Endothelial cell of hepatic sinusoid (primary cell): ENCODE measurements around the gene GPR160.
"Not testable (repeated sequence)": the region's sequence is repeated elsewhere in the genome, so short reads cannot be mapped to it uniquely, and the experiment has no call there.

Experiments used
- in situ Hi-C: cut with HindIII; loops from 2 replicates; pipeline ENCODE4 v1.10.0; 2017; ENCODE audit warnings: low sequenced_read_pairs

Gene GPR160, protein sequence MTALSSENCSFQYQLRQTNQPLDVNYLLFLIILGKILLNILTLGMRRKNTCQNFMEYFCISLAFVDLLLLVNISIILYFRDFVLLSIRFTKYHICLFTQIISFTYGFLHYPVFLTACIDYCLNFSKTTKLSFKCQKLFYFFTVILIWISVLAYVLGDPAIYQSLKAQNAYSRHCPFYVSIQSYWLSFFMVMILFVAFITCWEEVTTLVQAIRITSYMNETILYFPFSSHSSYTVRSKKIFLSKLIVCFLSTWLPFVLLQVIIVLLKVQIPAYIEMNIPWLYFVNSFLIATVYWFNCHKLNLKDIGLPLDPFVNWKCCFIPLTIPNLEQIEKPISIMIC

GRCh38 chr3:170037463-170038433 lies at the start of gene GPR160:
GPR160 (plus strand) TSS chr3:170037995; CDS start chr3:170083973, 45,978 bp downstream.
- in situ Hi-C loops: no loop called here

GRCh38 chr3:169990431-169990830 lies 47.4 kb upstream of the GPR160 start:
- in situ Hi-C loops: no loop called here

DNA sequence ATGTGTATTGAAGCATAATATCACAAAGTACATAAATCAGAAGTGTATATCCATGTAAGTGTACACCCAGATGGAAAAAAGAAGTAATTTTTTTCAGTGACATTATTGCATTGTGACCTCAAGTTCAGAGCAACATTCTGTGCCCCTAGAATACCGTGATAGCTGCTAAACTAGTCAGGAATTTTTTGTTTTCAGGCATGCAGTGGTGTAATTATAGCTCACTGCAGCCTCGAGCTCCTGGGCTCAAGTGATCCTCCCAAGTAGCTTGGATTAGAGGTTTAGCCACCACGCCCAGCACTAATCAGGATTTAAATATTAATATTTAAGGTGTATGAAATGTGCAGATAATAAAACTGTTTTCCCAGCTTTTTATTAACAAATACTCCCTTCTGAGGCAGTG lies 45.6 kb upstream of the GPR160 start:
- in situ Hi-C loops: no loop called here

GRCh38 chr3:169992781-169993180 lies 45.0 kb upstream of the GPR160 start:
- in situ Hi-C loops: no loop called here

DNA sequence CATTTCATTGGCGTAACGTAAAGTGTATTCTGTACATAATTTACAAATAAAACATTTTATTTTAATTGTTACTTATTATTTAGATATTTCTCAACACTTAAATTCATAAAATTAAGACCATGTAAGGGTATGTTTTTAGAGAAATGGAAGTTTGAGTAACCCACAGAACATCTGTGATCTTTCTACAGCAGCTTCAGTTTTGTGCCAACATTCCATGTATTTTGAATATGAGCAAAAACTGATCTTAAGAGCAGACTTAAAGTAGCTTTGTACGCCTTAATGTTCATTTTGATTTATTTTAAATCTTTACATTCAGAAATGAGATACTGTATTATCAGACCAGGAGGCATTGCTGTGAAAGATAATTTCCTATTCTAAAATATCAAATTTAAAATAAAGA lies 44.0 kb upstream of the GPR160 start:
- in situ Hi-C loops: no loop called here

DNA sequence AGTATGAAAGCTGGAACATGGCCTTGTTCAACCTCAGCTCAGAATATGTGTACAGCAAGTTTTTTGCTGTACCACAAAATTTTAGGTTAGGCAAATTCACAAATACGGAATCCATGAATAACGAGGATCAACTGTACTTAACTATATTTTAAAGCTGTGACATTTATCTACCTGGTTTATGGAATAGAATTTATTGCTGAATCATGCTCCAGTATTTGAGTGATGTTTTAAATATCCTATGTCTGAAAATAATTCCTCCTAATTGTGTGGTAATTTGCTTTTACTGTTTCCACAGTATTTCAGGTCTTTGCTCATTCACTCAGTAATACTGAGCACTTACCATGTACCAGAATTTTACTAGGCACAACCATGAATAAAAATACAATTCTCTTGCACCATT lies 41.7 kb upstream of the GPR160 start:
- in situ Hi-C loops: no loop called here

DNA sequence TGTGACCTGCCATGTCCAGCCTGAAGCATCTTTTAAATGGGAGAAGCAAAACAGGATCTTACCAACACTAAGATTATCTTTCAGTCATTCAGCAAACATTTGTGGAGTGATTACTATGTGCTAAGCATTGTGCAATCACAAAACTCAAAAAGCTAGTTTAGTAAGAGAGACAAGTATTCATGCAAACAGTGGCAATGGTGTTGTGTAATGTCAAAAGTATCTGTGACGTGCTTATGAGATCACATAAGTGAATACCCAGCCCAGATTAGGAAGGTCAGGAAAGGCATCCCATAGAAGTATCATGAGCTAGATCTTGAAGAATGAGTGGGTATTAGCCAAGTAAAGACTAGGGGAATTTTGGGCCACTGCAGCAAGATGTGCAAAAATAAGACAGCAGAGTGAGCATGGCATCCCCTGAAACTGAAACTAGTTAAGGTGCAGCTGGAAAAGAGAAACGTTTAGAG lies 39.1 kb upstream of the GPR160 start:
- in situ Hi-C loops: no loop called here

DNA sequence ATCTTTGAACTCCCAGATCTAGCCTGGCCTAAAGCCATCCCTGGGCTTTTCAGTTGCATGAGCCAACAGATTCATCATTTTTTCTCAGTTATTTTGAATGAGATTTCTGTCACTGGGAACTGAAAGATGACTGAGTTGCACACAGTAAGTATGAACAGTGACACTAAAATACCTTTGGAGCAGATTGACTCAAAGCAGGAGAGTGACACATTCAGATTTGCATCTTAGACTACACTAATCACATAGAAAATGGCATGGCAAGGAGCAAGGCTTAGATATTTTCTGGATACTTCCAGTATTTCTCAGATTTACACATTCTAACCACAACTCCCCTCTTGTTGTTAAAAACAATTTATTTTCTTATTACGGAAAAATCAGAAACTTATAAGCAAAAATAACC lies 38.4 kb upstream of the GPR160 start:
- in situ Hi-C loops: no loop called here

DNA sequence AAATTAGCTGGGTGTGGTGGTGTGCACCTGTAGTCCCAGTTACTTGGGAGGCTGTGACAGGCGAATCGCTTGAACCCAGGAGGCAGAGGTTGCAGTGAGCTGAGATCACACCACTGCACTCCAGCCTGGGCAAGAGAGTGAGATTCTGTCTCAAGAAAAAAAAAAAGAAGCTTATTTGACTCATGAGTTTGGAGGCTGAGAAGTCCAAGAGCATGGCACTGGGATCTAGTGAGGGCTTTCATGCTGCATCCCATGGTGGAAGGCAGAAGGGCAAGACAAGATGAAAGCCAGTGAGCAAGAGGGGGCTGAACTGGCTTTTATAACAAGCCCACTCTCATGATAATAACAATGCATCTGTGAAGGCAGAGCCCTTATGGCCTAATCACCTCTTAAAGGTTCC lies 37.7 kb upstream of the GPR160 start:
- in situ Hi-C loops: no loop called here

GRCh38 chr3:170002231-170002630 lies 35.6 kb upstream of the GPR160 start:
- in situ Hi-C loops: no loop called here

GRCh38 chr3:170002879-170003278 lies 34.9 kb upstream of the GPR160 start:
- in situ Hi-C loops: no loop called here

GRCh38 chr3:170003881-170004356 lies 33.9 kb upstream of the GPR160 start:
- in situ Hi-C loops: no loop called here

- in situ Hi-C loops: no loop called here
Measured at GRCh38 chr3:170007031-170007663, 30.6 kb upstream of the GPR160 start.

GRCh38 chr3:170010498-170010897 lies 27.3 kb upstream of the GPR160 start:
- in situ Hi-C loops: no loop called here

GRCh38 chr3:170012683-170013400 lies 25.0 kb upstream of the GPR160 start:
- in situ Hi-C loops: no loop called here

- in situ Hi-C loops: no loop called here
Measured at GRCh38 chr3:170016057-170016456, 21.7 kb upstream of the GPR160 start.

GRCh38 chr3:170019306-170019705 lies 18.5 kb upstream of the GPR160 start:
- in situ Hi-C loops: not testable (repeated sequence)

DNA sequence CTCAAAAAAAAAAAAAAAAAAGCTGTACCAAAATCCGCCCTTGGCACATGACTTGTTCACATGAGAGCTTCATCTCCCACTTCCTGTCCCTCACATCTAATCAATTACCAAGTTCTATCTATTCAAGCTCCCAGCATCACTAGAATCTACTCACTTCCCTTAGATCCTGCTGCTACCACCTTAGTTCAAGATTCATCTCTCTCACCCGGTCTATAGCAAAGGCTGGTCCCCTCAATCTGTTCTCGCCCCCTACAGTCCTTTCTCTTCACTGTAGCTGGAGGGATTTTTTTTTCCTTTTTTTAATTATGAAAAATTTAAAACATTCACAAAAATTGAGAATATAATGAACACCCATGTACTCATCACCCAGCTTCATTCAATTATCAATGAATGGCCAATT lies 16.7 kb upstream of the GPR160 start:
- in situ Hi-C loops: no loop called here

- in situ Hi-C loops: no loop called here
Measured at GRCh38 chr3:170022336-170022735, 15.5 kb upstream of the GPR160 start.

DNA sequence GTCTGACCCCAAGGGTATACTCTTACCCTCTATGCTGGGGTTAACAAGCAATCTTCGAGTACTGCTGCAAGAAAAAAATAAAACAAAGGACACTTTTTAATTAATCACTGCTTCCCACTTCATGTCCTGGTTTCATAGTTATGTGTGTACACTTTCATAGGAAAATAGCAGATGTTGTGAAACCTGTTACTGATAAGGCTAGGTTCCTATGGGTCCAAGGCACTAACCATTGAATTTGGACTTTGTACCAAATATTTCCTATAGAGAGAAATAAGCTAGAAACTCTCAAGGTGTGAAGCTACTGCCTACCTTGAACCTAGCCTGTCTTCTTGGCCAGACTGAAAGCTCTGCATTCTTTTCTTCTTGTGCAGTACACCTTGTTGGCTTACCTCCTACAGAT lies 14.6 kb upstream of the GPR160 start:
- in situ Hi-C loops: no loop called here

- in situ Hi-C loops: no loop called here
Measured at GRCh38 chr3:170024581-170024980, 13.2 kb upstream of the GPR160 start.
